ENCODE data around the gene SLC25A5.

Gene SLC25A5

DNA sequence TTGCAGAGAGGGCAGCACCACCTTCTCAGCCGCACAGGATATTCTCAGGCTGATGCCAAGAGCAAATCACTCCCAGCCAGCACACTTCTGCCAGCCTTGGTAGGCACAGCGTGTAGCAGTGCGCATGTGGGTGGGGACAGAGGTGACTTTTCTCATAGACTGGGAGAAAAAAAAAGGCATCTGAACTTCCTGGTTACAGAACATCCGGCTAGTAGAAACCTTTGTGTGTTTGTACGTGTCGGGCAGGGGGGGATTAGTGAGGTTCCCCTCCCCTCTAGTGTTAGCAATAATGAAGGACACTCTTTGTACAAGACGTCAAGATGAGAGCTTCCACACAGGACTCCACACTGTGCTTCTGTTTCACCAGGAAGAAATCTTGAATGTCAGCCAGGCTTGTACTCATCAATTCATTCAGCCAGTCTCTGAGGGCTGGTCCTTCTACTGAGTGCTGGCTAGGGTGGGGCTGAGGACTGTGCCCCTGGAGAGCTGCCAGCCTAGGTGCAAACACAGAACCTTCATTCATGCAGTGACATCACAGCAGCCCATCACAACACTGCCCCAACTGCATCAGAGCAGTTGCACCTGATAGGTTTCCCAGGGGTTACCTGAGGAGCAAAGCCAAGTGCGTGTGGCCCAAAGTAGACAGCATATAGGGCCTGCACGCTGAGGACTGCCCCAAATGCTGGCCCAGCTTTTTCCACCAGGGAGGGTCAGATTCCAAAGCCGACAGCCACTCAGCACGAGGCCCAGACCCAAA, 34.7 kb downstream of the SLC25A5 start:
- in situ Hi-C loops (cut with MboI; ENCODE audit: low sequenced_read_pairs) = loop anchor here (25.0 kb wide), 1 partner anchor 234 kb away; no protein-coding TSS in a partner anchor

- in situ Hi-C loops (cut with MboI; ENCODE audit: low sequenced_read_pairs) = loop anchor here (25.0 kb wide), 1 partner anchor 234 kb away; no protein-coding TSS in a partner anchor
Observed at GRCh38 chrX:119503484-119503861, 35.2 kb downstream of the SLC25A5 start.

- in situ Hi-C loops (cut with MboI; ENCODE audit: low sequenced_read_pairs) = loop anchor here (25.0 kb wide), 1 partner anchor 232 kb away; no protein-coding TSS in a partner anchor
Observed at GRCh38 chrX:119505145-119505544, 36.9 kb downstream of the SLC25A5 start.

DNA sequence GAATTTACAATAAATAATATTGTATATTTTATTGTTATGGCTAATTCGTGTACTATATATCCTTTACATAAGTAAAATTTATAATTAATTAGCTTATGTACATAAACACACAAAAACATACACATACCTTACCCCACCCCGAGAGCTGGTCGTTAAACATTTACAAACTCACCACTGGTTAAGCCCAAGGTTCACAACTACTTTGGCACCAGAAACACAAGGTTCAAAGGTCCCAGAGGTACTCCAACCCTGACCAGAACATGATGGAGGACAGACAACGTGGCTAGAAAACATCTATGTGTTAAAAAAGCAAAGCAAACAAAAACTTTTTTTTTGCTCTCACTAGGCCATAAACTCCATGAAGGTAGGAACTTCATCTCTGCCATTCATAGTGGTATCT, 37.7 kb downstream of the SLC25A5 start:
- in situ Hi-C loops (cut with MboI; ENCODE audit: low sequenced_read_pairs) = loop anchor here (25.0 kb wide), 1 partner anchor 231 kb away; no protein-coding TSS in a partner anchor

GRCh38 chrX:119507206-119507605, 39.0 kb downstream of the SLC25A5 start:
- in situ Hi-C loops (cut with MboI; ENCODE audit: low sequenced_read_pairs) = loop anchor here (25.0 kb wide), 1 partner anchor 230 kb away; no protein-coding TSS in a partner anchor

- in situ Hi-C loops (cut with MboI; ENCODE audit: low sequenced_read_pairs) = loop anchor here (25.0 kb wide), 1 partner anchor 225 kb away; no protein-coding TSS in a partner anchor
Observed at GRCh38 chrX:119512146-119512800, 44.0 kb downstream of the SLC25A5 start.

DNA sequence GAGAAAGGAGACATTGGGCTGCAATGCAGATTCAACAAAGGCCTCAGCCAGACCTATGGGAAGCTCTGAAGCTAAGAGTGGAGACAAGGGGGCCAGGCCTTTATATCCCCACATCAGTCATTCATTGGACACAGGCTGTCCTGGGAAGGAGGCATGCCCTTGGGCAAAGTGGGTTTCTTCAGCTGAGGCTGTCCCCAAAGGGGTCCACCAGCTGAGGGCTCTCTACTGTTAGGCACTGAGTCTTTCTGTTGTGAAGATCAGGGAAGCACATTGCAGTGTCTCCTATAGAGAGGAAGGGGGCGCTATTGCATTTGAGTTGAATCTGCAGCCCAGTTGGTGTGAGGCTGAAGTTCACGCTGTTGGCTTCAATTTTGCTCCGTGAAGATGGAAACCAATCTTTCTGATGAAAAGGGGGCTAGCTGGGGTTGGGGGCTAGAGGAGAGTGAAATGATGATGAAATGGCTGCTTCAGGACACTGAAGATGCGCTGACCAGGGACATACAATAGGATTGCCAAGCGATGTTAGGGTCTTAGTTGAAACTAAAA, 48.0 kb downstream of the SLC25A5 start:
- in situ Hi-C loops (cut with MboI; ENCODE audit: low sequenced_read_pairs) = loop anchor here (25.0 kb wide), 1 partner anchor 221 kb away; no protein-coding TSS in a partner anchor

- in situ Hi-C loops (cut with MboI; ENCODE audit: low sequenced_read_pairs) = loop anchor here (25.0 kb wide), 1 partner anchor 219 kb away; no protein-coding TSS in a partner anchor
Observed at GRCh38 chrX:119518371-119518770, 50.1 kb downstream of the SLC25A5 start.

Measured in HL-60/S4 treated with phorbol 12-myristate 13-acetate at 8.2 ng/mL for 4 days and 3 days (cell line).